Neural progenitor cell (in vitro differentiated cells): Measurements from ENCODE around the gene GINS2. TPM values are rescaled to one million over a fixed set of nuclear protein-coding genes. Genes with fewer than 3 reads are reported as not detected.

Source experiments
- DNase-seq: peaks from one replicate; pipeline ENCODE4 v3.0.0-alpha.2; 2016; ENCODE audit warnings: low spot score
- H2AFZ ChIP-seq: fragments of 200-600 bp; sonication (generic); replicated peaks from 2 replicates; pipeline ENCODE4 v1.6.1; 2016; ENCODE audit warnings: antibody characterized with exemption
- H3F3A ChIP-seq: fragments of 200-600 bp; sonication (generic); 2 replicates; pipeline ENCODE4 v1.6.1; 2016; ENCODE audit warnings: antibody characterized with exemption, low read depth
- H3K27ac ChIP-seq: fragments of 200-600 bp; sonication (generic); 2 replicates; pipeline ENCODE4 v1.5.1; 2016; ENCODE audit warnings: mild to moderate bottlenecking
- H3K27me3 ChIP-seq: fragments of 200-600 bp; sonication (generic); 2 replicates; pipeline ENCODE4 v1.6.1; 2016; ENCODE audit warnings: mild to moderate bottlenecking, moderate library complexity
- H3K36me3 ChIP-seq: fragments of 200-600 bp; sonication (generic); 2 replicates; pipeline ENCODE4 v1.5.1; 2016
- H3K4me1 ChIP-seq: fragments of 200-600 bp; sonication (generic); 2 replicates; pipeline ENCODE4 v1.6.1; 2016; ENCODE audit warnings: mixed run types
- H3K4me2 ChIP-seq: fragments of 200-600 bp; sonication (generic); 2 replicates; pipeline ENCODE4 v1.6.1; 2016
- H3K4me3 ChIP-seq: fragments of 200-600 bp; sonication (generic); 2 replicates; pipeline ENCODE4 v1.5.1; 2016
- H3K79me2 ChIP-seq: fragments of 200-600 bp; sonication (generic); 2 replicates; pipeline ENCODE4 v1.6.1; 2016; ENCODE audit warnings: low read depth
- H3K9ac ChIP-seq: fragments of 200-600 bp; sonication (generic); 2 replicates; pipeline ENCODE4 v1.6.1; 2016
- H3K9me3 ChIP-seq: fragments of 200-600 bp; sonication (generic); 2 replicates; pipeline ENCODE4 v1.5.1; 2016; ENCODE audit warnings: low read depth
- H4K20me1 ChIP-seq: fragments of 200-600 bp; sonication (generic); 2 replicates; pipeline ENCODE4 v1.6.1; 2016; ENCODE audit warnings: low read depth
- H3K27ac Mint-ChIP-seq: 3 replicates; pipeline ENCODE4 v1.8.0; 2021; ENCODE audit warnings: mixed read lengths
- H3K27me3 Mint-ChIP-seq: 2 replicates; pipeline ENCODE4 v1.8.0; 2022; ENCODE audit warnings: low read depth, mild to moderate bottlenecking, inconsistent platforms, moderate library complexity, mixed read lengths; ENCODE audit not compliant: insufficient read depth
- H3K36me3 Mint-ChIP-seq: 3 replicates; pipeline ENCODE4 v1.8.0; 2021; ENCODE audit warnings: mixed read lengths
- H3K4me1 Mint-ChIP-seq: 3 replicates; pipeline ENCODE4 v1.8.0; 2021; ENCODE audit warnings: mixed read lengths
- H3K4me3 Mint-ChIP-seq: 3 replicates; pipeline ENCODE4 v1.8.0; 2021; ENCODE audit warnings: mild to moderate bottlenecking, moderate library complexity, mixed read lengths
- H3K9me3 Mint-ChIP-seq: 3 replicates; pipeline ENCODE4 v1.8.0; 2020; ENCODE audit warnings: mixed read lengths
- CTCF ChIP-seq: fragments of 200-600 bp; sonication (generic); IDR thresholded peaks from 2 replicates; pipeline ENCODE4 v1.5.1; 2017; ENCODE audit warnings: antibody characterized with exemption, mild to moderate bottlenecking
- EZH2 ChIP-seq: fragments of 200-600 bp; sonication (generic); IDR thresholded peaks from 2 replicates; pipeline ENCODE4 v1.6.1; 2017; ENCODE audit warnings: antibody characterized with exemption, mild to moderate bottlenecking, moderate library complexity
- EZH2phosphoT487 ChIP-seq: fragments of 200-600 bp; sonication (generic); IDR thresholded peaks from 2 replicates; pipeline ENCODE4 v1.6.1; 2017; ENCODE audit warnings: antibody characterized with exemption
- total RNA-seq: library from RNA; depleted of rRNA; stranded (reverse); fragments of >200 nt; gene quantifications from 2 replicates; pipeline ENCODE4 v1.2.3, GENCODE V29; 2015; ENCODE audit warnings: low replicate concordance

GINS2 gene
- total RNA-seq, 1 donor from 2014 or later = 47.9 TPM

DNA sequence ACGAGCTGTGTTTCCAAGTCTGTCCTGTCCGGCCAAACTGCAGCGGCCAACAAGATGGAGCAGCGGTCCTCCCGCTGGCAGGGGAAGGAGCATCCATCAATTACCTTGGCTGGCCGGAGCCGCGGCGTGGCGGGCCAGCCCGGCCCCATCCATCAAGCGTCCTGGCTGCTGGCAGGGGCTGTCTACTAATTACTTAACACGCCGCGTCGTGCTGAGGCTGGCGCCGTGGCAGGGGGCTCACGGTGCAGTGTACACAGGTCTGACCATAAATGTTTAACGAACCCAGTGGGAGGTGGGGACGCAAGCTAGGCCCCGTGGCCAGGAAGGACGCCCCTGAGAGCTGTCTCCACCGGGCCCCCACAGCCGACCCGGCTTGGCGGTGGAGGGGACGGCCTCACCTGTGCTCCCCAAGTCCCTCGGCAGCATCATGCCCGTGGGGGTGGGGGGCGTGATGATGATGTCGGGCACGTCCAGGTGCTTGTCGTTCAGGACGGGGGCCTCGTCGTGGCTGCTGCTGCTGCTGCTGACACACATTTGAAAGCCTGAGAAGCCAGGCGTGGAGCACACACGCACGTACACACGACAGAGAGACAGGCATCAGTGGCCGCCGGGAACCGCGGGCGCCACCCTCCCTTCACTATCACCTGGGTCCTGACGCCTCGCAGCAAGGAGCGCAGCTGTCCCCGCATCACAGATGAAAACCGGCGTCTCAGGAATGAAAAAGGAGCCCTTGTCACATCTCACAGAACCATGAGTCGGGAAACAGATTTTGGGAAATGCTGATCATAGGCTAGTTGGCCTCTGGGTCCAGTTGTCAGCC, 21.2 kb upstream of the GINS2 start:
- peaks cover under 1% of the 10 kb centered on the region for H3K27me3 ChIP-seq
- H3K79me2 ChIP-seq = no peaks in the 10 kb centered on the region
- no peak overlapping the region for H3K4me2 ChIP-seq
- H4K20me1 ChIP-seq = no peaks in the 10 kb centered on the region
- H3F3A ChIP-seq = peaks cover 5% of the 10 kb centered on the region
- H3K4me3 ChIP-seq = no peak overlapping the region
- no peak for TF ChIP-seq EZH2
- no peak for TF ChIP-seq EZH2phosphoT487
- TF ChIP-seq CTCF = no peak
- H3K4me1 Mint-ChIP-seq = peaks cover 5% of the 10 kb centered on the region
- no peak overlapping the region for H3K9ac ChIP-seq
- peaks cover 8% of the 10 kb centered on the region for H3K4me1 ChIP-seq
- H3K9me3 Mint-ChIP-seq = peaks cover 3% of the 10 kb centered on the region
- H3K27ac ChIP-seq = no peak overlapping the region
- DNase-seq = no peak
- H3K36me3 ChIP-seq = no peaks in the 10 kb centered on the region
- no peaks in the 10 kb centered on the region for H3K36me3 Mint-ChIP-seq
- no peaks in the 10 kb centered on the region for H3K9me3 ChIP-seq
- no peak overlapping the region for H2AFZ ChIP-seq
- peaks cover 12% of the 10 kb centered on the region for H3K27me3 Mint-ChIP-seq
- H3K4me3 Mint-ChIP-seq = no peak overlapping the region
- H3K27ac Mint-ChIP-seq = no peak overlapping the region

DNA sequence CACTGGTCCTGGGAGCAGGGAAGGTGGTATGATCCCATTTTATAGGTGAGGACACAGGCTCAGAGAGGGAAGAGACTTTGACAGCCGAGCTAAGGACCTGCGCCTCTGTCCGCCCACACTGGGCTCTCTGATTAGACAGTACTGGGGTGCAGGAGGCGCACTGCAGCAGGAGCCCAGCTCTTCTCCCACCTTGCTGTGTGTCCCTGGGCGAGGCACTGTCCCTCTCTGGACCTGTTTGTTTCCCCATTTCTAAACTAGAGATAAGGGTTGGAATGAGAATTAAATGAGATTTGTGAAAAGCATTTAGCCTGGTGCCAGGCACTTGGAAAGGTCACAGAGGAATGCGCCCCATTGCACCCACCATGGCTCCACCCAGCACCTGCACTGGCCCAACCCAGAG, 19.6 kb upstream of the GINS2 start:
- Histone ChIP-seq H4K20me1 (no peaks in the 10 kb centered on the region), H3K4me1 (peaks cover 8% of the 10 kb centered on the region), H3K9ac (no peak overlapping the region), H3K4me2 (no peak overlapping the region), H3F3A (no peaks in the 10 kb centered on the region), H2AFZ (no peak overlapping the region), H3K79me2 (no peaks in the 10 kb centered on the region), H3K36me3 (no peaks in the 10 kb centered on the region), H3K27me3 (no peaks in the 10 kb centered on the region), H3K9me3 (no peaks in the 10 kb centered on the region), H3K4me3 (no peak overlapping the region), H3K27ac (no peak overlapping the region)
- Mint-ChIP-seq H3K4me3 (no peak overlapping the region), H3K9me3 (peaks cover 3% of the 10 kb centered on the region), H3K27ac (no peak overlapping the region), H3K4me1 (peaks cover 4% of the 10 kb centered on the region), H3K27me3 (peaks cover 8% of the 10 kb centered on the region), H3K36me3 (no peaks in the 10 kb centered on the region)
- DNase-seq = no peak
- TF ChIP-seq CTCF = no peak
- TF ChIP-seq EZH2 = no peak
- no peak for TF ChIP-seq EZH2phosphoT487

- no peak for DNase-seq
- peaks cover 1% of the 10 kb centered on the region for H3K4me1 ChIP-seq
- H3K4me3 ChIP-seq = no peak overlapping the region
- TF ChIP-seq CTCF (no peak), EZH2 (no peak), EZH2phosphoT487 (no peak)
- Mint-ChIP-seq H3K9me3 (peaks cover 3% of the 10 kb centered on the region), H3K4me1 (peaks cover 4% of the 10 kb centered on the region), H3K27me3 (peaks cover 8% of the 10 kb centered on the region), H3K36me3 (no peaks in the 10 kb centered on the region), H3K27ac (no peak overlapping the region), H3K4me3 (no peak overlapping the region)
- H2AFZ ChIP-seq = no peak overlapping the region
- no peaks in the 10 kb centered on the region for H3K9me3 ChIP-seq
- no peaks in the 10 kb centered on the region for H3K27me3 ChIP-seq
- H3K36me3 ChIP-seq = no peaks in the 10 kb centered on the region
- no peak overlapping the region for H3K9ac ChIP-seq
- H3K4me2 ChIP-seq = no peak overlapping the region
- H3K79me2 ChIP-seq = no peaks in the 10 kb centered on the region
- H3K27ac ChIP-seq = no peak overlapping the region
- no peaks in the 10 kb centered on the region for H4K20me1 ChIP-seq
- no peaks in the 10 kb centered on the region for H3F3A ChIP-seq
Observed at GRCh38 chr16:85707528-85708095, 18.9 kb upstream of the GINS2 start.
